ENCODE data around the gene FERMT2.

Gene FERMT2

GRCh38 chr14:52950898-52951680 lies at the start of gene FERMT2:
FERMT2 (minus strand) TSS chr14:52951050; CDS start chr14:52950568, 482 bp downstream.
- no peak for DNase-seq

GRCh38 chr14:52998376-52999015 lies 47.6 kb upstream of the FERMT2 start:
- no peak for DNase-seq

- DNase-seq = no peak
These were observed 45.6 kb upstream of the FERMT2 start for GRCh38 chr14:52996493-52996892.

- DNase-seq = no peak
These were observed 45.1 kb upstream of the FERMT2 start for GRCh38 chr14:52995998-52996397.

GRCh38 chr14:52992236-52992870 lies 41.5 kb upstream of the FERMT2 start:
- DNase-seq = no peak

- no peak for DNase-seq
These were observed 37.3 kb upstream of the FERMT2 start for GRCh38 chr14:52988139-52988538.

- no peak for DNase-seq
These were observed 36.7 kb upstream of the FERMT2 start for GRCh38 chr14:52987514-52987913.

GRCh38 chr14:52987042-52987441 lies 36.2 kb upstream of the FERMT2 start:
- no peak for DNase-seq

GRCh38 chr14:52977798-52978197 lies 26.9 kb upstream of the FERMT2 start:
- DNase-seq = no peak

GRCh38 chr14:52974406-52974805 lies 23.6 kb upstream of the FERMT2 start:
- no peak for DNase-seq

GRCh38 chr14:52961060-52961639 lies 10.3 kb upstream of the FERMT2 start:
- DNase-seq = peak; percentile 22 to 56

- no peak for DNase-seq
These were observed 9.8 kb upstream of the FERMT2 start for GRCh38 chr14:52960627-52961026.

GRCh38 chr14:52954346-52955214 lies 3.7 kb upstream of the FERMT2 start:
- no peak for DNase-seq

- DNase-seq = no peak
These were observed 1.1 kb upstream of the FERMT2 start for GRCh38 chr14:52951681-52952554.

GRCh38 chr14:52950410-52950897 lies 396 bp downstream of the FERMT2 start:
- DNase-seq = no peak

- no peak for DNase-seq
These were observed 990 bp downstream of the FERMT2 start for GRCh38 chr14:52949711-52950409.

- DNase-seq = no peak
These were observed 1.6 kb downstream of the FERMT2 start for GRCh38 chr14:52949249-52949648.

- DNase-seq = no peak
These were observed 2.0 kb downstream of the FERMT2 start for GRCh38 chr14:52948836-52949235.

GRCh38 chr14:52948039-52948438 lies 2.8 kb downstream of the FERMT2 start:
- DNase-seq = no peak

- no peak for DNase-seq
These were observed 6.6 kb downstream of the FERMT2 start for GRCh38 chr14:52944254-52944653.

- DNase-seq = no peak
These were observed 11.4 kb downstream of the FERMT2 start for GRCh38 chr14:52939427-52939826.
